C4-2B (cell line): ENCODE results near the gene MEGF11.

Experiments used
- ZFX ChIP-seq: fragments of 450-650 bp; IDR thresholded peaks from 2 replicates; pipeline ENCODE4 v1.6.1; 2017
- TF ChIP-seq, protein P1 (sequence below): fragments of 450-650 bp; conservative IDR thresholded peaks from 2 replicates; pipeline ENCODE4 v1.5.1; 2017; ENCODE audit warnings: mild to moderate bottlenecking

DNA sequence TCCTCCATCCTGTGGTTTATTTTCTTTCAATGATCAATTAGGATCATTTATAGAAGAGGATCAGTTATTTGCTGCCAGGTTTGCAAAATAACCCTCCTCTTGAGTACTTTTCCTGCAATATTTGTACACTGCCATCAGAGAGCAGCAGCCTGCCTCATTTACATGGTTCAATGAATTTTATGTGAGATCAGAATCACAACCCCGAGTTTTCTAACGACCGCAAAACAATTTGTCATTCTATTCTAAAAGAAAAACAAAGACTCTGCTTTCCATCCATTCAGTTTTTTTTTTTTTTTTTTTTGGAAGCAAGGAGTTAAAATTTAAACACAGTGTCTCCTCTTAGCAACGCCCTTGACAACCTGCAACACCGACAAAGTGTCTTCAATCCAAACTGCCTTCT, 237.4 kb downstream of the MEGF11 start:
- TF ChIP-seq, protein P1, sequence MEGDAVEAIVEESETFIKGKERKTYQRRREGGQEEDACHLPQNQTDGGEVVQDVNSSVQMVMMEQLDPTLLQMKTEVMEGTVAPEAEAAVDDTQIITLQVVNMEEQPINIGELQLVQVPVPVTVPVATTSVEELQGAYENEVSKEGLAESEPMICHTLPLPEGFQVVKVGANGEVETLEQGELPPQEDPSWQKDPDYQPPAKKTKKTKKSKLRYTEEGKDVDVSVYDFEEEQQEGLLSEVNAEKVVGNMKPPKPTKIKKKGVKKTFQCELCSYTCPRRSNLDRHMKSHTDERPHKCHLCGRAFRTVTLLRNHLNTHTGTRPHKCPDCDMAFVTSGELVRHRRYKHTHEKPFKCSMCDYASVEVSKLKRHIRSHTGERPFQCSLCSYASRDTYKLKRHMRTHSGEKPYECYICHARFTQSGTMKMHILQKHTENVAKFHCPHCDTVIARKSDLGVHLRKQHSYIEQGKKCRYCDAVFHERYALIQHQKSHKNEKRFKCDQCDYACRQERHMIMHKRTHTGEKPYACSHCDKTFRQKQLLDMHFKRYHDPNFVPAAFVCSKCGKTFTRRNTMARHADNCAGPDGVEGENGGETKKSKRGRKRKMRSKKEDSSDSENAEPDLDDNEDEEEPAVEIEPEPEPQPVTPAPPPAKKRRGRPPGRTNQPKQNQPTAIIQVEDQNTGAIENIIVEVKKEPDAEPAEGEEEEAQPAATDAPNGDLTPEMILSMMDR = no peak
- no peak for TF ChIP-seq ZFX
